ENCODE results near the gene PSMD6.

- TF ChIP-seq CTCF (IDR thresholded peaks at IDR 0.05) (no peak), POLR2AphosphoS5 (IDR thresholded peaks at IDR 0.05) (no peak)
Observed at GRCh38 chr3:63974451-63974850, 48.8 kb downstream of the PSMD6 start.

Data from breast epithelium (tissue), 3 donors.